Suppressor macrophage treated with lipopolysaccharide for 4 hours (primary cell): Measurements from ENCODE around the gene CABP7.
"Not testable (repeated sequence)": the region's sequence is repeated elsewhere in the genome, so short reads cannot be mapped to it uniquely, and the experiment has no call there.

Experiments used
- DNase-seq: peaks from one replicate; pipeline ENCODE4 v3.0.0-alpha.2; 2020

CABP7 gene

DNA sequence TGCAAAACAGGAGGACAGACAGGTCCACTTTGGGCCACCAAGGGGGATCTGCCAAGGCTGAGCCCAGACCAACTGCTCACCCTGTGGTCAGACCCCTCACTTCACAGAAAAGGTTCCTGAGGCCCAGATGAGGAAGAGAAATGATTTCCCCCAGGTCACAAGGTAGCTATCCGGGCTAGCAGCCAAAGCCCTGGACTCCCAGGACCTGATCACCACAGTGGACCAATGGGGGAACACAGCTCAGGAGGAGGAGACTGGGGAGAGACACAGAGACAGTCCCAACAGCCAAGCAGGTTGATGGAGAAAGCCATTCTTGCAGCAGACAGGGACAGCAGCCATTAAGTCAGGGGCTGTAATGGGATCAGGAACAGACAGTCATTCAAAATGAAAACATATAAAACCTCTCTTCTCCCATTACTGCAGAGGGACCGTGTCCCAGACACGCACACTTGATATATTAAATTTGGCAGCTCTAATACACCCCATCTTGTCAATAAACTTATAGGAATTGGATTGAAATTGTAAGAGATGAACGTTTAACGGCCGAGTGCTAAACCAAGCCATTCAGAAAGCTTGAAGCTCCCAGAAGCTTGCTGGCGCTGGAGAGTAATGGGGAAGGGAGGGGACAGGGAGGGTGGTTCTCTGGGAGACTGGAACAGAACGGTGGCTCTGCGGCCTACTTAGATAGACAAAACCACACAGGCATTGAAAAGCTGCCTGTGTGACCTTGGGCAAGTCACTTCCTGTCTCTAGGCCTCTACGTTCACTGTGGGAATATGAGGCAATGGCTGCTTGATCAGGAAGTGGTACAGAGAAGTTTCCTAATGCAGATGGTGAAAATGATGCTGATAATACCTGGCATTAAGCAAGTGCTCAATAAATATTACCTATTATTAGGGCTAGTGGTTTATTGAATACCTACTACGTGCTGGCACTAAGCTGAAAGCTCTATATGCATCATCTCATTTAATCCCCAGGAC lies 31.0 kb downstream of the CABP7 start:
- DNase-seq = peak; percentile 56

DNA sequence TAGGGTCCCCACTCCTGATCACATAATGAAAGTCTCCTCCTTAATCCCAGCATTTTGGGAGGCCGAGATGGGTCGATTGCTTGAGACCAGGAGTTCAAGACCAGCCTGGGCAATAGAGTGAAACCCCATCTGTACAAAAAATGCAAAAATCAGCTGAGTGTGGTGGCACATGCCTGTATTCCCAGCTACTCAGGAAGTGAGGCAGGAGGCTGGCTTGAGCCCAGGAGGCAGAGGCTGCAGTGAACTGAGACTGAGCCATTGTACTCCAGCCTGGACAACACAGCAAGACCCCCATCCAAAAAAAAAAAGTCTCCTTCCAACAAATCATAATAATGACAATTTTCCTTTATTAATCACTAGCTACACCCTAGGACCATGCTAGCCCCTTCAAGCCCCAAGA lies 31.9 kb downstream of the CABP7 start:
- DNase-seq = no peak

DNA sequence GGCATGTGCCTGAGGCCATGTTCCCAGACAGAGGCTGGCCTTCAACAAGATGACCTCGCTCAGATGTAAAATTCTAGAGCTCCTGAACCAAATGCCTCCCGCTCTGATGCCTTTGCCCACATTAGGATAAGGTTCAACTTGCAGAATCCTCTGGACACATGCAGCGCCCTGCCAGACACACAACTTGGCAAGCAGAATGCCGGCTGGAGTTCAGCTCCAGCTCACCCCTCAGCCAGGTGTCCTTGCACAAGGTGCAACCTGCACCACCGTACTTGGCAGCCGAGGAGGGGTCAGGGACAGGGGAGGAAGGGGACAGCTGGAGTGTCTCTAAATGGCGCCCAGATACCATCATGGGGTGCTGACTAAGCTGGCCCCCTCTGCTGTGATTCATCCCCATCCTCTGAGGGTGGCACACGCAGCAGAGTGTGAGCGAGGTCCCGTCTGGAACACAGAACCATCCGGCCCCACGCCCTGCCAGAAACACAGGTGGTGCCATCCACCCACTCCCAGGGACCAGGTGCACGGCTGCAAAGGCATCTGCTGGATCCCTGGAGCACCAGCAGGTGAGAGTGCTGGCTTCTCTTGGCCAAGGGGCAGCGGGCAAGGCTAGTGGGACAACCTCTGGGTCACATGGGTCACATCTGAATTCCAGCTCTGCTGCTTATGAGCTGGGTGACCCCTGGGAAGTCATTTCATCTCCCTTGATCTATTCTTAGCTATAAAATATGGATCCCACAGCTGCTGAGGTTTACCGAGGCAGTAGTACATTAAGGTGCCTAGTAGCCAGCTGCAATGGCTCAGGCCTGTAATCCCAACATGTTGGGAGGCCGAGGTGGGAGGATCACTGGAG lies 34.2 kb downstream of the CABP7 start:
- no peak for DNase-seq

DNA sequence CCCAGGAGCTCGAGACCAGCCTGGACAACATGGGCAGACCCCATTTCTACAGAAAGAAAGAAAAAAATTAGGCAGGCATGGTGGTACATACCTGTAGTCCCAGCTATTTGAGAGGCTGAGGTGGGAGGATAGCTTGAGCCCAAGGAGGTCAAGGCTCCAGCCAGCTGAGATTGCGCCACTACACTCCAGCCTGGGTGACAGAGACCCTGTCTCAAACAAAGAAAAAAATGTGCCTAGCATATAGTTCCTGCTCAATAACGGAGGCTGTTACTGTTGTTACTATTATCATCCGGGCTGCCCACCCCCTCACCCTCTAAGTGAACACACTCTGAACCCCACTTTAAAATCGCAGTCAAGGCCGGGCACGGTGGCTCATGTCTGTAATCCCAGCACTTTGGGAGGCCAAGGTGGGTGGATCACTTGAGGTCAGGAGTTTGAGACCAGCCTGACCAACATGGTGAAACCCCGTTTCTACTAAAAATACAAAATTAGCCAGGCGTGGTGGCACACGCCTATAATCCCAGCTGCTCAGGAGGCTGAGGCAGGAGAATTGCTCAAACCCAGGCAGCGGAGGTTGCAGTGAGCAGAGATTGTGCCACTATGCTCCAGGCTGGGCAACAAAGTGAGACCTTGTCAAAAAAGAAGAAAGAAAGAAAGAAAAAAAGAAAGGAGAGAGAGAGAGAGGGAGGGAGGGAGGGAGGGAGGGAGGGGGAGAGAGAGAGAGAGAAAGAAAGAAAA lies 35.0 kb downstream of the CABP7 start:
- DNase-seq = not testable (repeated sequence)

DNA sequence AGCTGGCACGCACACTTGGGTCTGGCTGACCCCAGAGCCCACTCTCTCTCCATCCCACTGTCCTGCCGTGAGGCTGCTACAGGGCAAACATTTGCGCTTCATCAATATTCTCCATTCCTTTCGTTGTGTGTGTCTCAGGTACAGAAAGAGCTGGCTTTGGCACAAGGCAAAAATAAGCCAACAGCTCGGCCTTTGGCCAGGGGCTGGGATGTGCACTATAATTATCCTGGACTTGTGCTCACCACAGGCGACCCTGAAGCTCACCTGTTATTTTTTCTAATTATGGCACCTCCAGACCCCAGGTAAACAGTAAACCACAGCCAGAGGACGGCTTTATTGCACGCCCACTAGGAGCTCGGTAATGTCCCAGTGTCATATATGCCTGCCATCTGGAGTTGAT lies 36.1 kb downstream of the CABP7 start:
- DNase-seq = no peak

DNA sequence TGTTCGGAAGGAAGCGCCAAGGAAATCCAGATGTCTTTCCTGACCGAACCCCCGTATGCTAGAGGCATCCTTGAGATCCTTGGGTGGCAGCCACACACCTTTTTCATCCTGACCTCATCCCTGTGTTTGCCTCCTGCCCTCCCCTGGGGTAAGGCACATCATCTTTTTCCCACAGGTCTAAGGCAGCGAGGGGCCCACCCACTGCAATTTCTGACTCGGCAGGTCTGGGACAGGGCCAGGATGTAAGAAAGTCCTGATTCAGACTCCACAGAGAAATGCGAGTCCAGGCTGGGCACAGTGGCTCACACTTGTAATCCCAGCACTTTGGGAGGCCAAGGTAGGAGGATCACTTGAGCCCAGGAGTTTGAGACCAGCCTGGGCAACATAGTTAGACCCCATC lies 36.5 kb downstream of the CABP7 start:
- no peak for DNase-seq

DNA sequence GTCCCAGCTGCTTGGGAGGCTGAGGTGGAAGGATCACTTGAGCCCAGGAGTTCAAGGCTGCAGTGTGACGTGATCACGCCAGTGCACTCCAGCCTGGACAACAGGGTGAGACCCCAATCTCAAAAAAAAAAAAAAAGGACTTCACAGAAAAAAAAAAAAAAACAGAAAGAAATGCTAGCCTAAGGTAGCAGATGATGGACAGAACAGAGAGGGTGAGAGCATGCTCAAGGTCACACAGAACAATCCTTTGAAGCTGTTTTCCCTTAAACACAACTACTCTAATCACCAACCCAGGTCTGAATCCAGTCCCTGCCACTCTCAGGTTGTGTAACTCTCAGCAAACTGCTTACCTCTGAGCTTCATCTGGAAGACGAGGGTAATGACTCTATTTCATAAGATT lies 37.3 kb downstream of the CABP7 start:
- DNase-seq = no peak

DNA sequence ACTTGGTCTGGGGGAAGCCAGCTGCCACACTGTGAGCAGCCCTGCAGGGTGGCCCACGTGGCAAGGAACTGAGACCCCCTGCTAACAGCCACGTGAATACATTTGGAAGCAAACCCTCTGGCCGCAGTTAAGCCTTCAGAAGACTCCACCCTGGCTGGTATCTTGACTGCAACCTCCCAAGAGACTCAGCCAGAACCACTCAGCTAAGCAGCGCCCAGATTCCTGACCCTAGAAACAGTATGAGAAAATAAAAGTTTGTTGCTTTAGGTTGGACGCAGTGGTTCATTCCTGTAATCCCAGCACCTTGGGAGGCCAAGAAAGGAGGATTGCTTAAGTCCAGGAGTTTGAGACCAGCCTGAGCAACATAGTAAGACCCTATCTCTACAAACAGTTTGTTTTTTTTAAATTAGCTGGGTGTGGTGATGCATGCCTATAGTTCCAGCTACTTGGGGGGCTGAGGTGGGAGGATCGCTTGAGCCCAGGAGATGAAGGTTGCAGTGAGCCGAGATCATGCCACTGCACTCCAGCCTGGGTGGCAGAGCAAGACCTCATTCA lies 38.3 kb downstream of the CABP7 start:
- DNase-seq = no peak

DNA sequence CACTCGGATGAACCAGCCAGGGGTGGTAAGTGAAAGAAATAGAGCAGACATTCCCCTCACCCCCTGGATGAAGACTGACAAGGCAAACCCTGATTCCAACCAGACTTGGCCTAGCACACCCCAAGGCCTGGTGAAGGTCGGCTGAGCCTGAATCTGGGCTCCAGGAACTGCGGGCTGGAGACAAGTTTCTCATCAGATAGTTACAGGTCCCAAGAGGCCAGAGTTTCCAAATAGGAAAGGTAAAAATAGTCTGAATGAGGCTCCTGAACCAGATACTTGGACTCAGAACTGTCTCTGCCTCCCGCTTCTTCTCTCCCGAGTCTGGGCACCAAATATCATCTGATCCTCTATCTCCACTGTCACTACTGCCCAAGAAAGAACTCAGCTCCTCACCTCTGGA lies 39.2 kb downstream of the CABP7 start:
- DNase-seq = no peak

DNA sequence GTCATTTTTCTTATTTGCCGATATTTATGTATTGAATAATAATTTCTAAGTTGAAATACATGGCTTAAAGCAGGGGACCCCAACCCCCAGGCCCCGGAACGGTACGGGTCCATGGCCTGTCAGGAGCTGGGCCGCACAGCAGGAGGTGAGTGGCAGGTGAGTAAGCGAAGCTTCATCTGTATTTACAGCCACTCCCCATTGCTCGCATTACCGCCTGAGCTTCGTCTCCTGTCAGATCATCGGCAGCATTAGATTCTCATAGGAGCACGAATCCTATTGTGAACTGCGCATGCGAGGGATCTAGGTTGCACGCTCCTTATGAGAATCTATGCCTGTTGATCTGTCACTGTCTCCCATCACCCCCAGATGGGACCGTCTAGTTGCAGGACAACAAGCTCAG lies 42.5 kb downstream of the CABP7 start:
- no peak for DNase-seq

DNA sequence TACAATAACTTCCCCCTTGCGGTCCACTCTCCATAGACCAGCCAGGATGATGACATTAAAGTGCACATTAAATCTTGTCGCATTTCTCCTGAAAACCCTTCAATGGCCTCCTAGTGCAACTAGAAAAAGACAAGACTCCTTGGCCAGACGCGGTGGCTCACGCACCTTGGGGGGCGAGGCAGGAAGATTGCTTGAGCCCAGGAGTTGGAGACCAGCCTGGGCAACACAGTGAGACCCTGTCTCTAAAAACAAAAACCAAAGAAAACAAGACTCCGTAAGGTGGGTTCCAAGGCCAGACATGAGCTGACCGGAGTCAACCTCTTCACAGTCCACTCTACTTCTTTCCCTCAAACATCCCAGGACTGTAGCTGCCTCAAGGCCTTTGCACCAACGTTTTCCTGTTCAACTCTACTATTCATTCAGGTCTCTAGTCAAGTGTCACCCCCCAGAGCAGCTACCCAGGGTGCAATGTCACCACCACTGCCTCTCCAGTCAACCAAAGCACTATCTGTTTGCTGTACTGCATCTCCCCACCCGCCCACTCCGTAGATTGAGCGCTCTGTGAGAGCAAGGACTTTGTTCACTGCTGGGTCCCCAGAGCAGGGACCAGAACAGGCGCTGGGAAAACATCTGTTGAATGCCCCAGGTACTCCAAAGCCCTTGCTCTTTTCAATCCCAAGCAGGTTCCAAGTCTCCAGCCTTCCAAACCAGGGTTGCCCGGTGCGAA lies 46.3 kb downstream of the CABP7 start:
- DNase-seq = peak; percentile 21

DNA sequence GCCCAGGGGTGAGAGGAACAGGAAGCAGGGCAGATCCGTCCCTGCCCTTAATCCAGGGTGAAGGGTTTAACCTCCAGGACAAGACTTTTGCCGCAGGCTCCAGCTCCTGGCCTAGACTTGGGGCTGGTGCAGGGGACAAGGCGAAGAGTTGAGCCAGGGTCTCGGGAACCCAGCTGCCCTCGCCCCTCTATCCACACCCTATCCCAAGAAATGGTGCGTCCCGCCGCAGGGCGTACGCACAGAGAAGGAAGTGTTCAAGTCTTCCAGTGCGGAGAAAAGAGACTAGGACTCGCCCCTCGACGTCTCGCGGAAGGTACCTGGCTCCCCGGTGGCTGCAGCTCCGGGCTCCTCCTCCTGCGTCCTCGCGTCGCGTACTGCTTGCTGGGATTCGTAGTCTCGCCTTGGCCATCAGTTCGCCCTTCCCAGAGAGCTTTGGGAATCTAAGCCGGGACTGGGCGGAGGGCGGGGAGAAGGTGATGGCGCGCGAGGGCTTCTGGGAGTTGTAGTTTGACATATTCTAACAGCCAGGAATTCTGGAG lies 46.9 kb downstream of the CABP7 start, which contains the start of gene ZMAT5:
Gene ZMAT5 (minus strand): TSS at position 376 of the 539 bp plus-strand sequence. CDS start 18,463 bp downstream, outside the sequence.
- peak; percentile 97 for DNase-seq

DNA sequence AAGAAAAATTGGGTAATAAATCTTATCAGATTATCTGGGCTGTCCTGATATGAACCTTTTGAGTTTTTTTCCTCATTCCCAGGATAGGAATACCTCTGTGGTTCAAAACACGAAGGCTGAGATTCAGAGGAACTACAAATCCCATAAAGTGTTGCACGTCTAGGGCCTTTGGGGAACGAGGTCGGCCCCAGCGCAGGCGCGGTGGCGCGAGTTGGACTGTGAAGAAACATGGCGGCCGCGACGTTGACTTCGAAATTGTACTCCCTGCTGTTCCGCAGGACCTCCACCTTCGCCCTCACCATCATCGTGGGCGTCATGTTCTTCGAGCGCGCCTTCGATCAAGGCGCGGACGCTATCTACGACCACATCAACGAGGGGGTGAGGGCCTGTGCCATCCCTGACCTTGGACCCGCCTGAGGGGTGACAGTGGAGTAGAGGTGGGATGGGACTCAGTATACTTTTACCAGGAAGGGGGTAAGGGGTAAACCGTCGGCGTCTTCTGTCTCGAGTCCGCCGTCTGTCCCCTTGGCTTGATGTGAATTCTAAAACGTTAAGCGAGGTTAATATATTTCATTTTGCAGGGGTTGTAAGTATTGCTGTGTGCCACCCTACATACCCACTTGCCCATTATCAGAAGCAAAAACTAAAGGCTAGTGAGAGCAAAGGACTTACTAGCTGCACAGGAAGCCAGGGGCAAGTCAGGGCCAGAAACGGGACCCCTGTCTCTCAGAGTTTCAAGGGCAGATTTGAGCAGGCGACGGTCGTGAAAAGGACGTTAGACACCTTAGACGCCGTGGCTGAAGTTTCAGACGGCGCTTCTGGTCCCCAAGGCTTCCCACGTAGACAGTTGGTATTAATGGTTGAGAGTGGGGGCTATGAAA lies 47.6 kb downstream of the CABP7 start, which contains the start of gene UQCR10:
Gene UQCR10 (plus strand): TSS at position 199 of the 881 bp plus-strand sequence. CDS start 30 bp downstream, at position 229.
- DNase-seq = peak; percentile 96

DNA sequence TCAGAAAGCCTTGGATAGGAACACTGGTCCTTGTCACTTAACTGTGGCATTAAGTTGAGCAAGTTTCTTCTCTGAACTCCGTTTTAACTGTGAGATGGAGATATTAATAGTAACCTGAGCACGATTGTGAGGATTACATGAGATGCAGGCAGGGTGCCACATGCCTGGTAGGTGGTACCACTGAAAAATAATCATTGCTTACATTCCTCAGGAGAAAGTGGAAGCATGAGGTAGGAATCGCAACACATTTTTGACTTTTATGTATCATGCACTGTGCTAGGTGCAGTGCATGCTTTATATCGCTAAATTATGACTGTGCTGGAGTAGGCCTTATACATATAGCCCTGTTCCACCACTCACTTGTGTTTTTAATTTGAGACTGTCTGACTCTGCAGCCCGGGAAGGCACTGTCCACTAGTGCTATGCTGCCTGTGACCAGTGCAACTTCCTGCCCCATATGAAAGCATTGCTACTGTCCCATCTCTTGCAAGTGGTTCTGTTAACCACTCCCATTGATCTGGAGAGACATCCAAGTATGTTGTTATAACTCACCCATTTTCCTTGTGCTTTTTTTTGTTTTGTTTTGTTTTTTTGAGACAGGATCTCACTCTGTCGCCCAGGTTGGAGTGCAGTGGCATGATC lies 48.4 kb downstream of the CABP7 start:
- DNase-seq = peak; percentile 9

DNA sequence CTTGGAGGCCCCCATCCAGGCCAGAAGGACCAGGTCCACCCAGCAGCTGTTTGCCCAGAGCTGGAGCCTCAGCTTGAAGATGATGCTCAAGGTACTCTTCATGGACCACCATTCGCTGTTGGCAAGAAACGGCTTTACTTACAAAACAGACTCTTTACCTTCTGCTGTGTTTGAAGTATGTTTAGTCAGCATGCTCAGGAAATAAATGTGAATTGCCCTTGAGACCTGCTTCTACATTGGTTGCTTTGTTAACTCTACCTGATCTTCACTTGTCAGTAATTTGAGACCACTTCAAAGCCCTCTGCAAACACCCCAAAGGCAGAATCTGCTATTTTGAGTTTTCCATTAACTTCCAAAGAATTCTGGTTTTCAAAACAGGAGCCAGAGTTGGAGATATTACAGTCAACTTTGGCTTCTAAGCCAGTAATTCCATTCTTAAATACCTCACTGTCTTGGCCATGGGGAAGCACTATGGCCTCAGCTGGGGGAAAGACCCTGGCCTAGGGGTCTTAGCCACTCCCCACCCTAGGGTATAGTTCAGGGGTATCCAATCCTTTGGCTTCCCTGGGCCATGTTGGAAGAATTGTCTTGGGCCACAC lies 50.0 kb downstream of the CABP7 start:
- no peak for DNase-seq

DNA sequence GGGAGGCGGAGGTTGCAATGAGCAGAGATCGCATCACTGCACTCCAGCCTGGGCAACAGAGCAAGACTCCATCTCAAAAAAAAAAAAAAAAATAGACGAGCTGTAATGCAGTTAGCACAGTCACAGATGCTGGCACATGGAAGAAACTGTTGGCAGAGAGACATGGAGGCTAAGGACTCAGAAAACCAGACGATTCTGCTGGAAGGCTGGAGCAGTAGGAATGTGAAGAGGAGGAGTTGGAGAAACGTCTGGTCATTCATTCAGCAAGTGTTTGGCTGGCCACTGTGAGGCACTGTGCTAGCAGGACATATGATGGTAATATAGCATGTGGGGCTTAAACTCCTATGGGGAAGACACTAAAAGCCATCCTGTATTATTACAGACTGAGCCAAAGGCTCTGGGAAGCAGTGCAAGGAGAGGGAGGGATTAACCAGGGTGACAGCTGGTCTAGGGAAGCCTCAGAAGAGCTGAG lies 52.4 kb downstream of the CABP7 start:
- DNase-seq = peak; percentile 22

DNA sequence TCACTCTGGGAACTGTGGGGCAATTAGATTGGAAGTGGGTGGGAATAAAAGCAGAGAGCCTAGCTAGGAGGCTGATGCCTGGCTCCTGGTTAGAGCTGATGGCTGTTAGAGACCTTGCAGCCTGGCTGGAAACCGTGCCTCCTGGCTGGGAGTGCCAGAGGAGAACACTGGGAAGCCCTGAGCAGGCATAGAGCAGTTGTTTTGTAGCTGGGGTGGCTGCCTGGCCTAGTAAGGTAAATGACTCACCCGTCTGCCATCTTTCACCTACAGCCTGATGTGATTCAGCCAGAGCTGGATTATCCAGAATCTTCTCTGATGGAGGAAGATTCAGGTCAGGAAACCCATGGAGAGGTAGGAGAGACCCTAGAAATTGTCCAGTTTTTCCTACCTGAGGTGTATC lies 53.4 kb downstream of the CABP7 start:
- no peak for DNase-seq

DNA sequence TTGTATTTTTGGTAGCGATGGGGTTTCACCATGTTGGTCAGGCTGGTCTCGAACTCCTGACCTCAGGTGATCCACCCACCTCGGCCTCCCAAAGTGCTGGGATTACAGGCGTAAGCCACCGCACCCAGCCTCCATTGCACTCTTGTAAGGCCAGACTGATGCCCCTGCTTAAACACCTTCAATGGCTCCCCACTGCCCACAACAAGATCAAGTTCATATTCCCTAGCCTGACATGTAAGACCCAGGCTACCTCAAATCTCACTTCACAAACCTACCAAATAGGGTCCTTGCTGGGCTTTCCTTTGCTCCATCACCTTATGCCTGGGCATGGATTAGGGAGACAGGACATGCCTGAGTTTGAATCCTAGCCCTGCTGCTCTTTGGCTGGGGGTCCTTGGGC lies 60.4 kb downstream of the CABP7 start:
- no peak for DNase-seq
